ENCODE results near the gene KDM5A.
"Not testable (repeated sequence)": the region's sequence is repeated elsewhere in the genome, so short reads cannot be mapped to it uniquely, and the experiment has no call there.

Gene KDM5A

GRCh38 chr12:389142-390096 is at the start of gene KDM5A:
TSS of gene KDM5A (minus strand) at chr12:389320. CDS start at chr12:389091, 229 bp downstream.
- peaks cover 14% of the 10 kb centered on the region for H3K36me3 Mint-ChIP-seq (ENCODE audit: low read depth)

GRCh38 chr12:435737-436136 is 46.6 kb upstream of the KDM5A start:
- peaks cover 77% of the 10 kb centered on the region for H3K36me3 Mint-ChIP-seq (ENCODE audit: low read depth)
- H3K4me3 Mint-ChIP-seq; H3K4me1 Mint-ChIP-seq; DNase-seq; H3K27me3 Mint-ChIP-seq (ENCODE audit: low read depth, poor library complexity); H3K9me3 Mint-ChIP-seq; H3K27ac Mint-ChIP-seq: not testable (repeated sequence)

More at GRCh38 chr12:389142-390096, at the start of gene KDM5A:
- no peak for TF ChIP-seq CTCF (IDR thresholded peaks at IDR 0.05)
- DNase-seq = peak; percentile 89
- H3K27ac Mint-ChIP-seq = peak within 1 kb of the TSS; percentile 100
- peaks cover 4% of the 10 kb centered on the region for H3K27me3 Mint-ChIP-seq (ENCODE audit: low read depth, poor library complexity)
- H3K4me1 Mint-ChIP-seq = peaks cover 41% of the 10 kb centered on the region
- peak within 1 kb of the TSS; percentile 95 for H3K4me3 Mint-ChIP-seq
- H3K9me3 Mint-ChIP-seq = no peaks in the 10 kb centered on the region

GRCh38 chr12:422526-422925 is 33.4 kb upstream of the KDM5A start:
- peaks cover 65% of the 10 kb centered on the region for H3K36me3 Mint-ChIP-seq (ENCODE audit: low read depth)

GRCh38 chr12:418432-418831 is 29.3 kb upstream of the KDM5A start:
- no peaks in the 10 kb centered on the region for H3K27me3 Mint-ChIP-seq (ENCODE audit: low read depth, poor library complexity)
- peaks cover 60% of the 10 kb centered on the region for H3K36me3 Mint-ChIP-seq (ENCODE audit: low read depth)
- no peak for TF ChIP-seq CTCF (IDR thresholded peaks at IDR 0.05)
- no peak overlapping the region for H3K27ac Mint-ChIP-seq
- no peaks in the 10 kb centered on the region for H3K4me1 Mint-ChIP-seq
- no peak overlapping the region for H3K4me3 Mint-ChIP-seq
- DNase-seq = no peak
- H3K9me3 Mint-ChIP-seq = no peaks in the 10 kb centered on the region

More at GRCh38 chr12:422526-422925, 33.4 kb upstream of the KDM5A start:
- TF ChIP-seq CTCF (IDR thresholded peaks at IDR 0.05) = no peak
- no peak for DNase-seq
- Mint-ChIP-seq H3K27me3 (ENCODE audit: low read depth, poor library complexity) (no peaks in the 10 kb centered on the region), H3K27ac (peak overlapping the region; percentile 60), H3K4me3 (no peak overlapping the region), H3K4me1 (no peaks in the 10 kb centered on the region), H3K9me3 (no peaks in the 10 kb centered on the region)

- Mint-ChIP-seq H3K9me3 (no peaks in the 10 kb centered on the region), H3K36me3 (ENCODE audit: low read depth) (peaks cover 73% of the 10 kb centered on the region), H3K27me3 (ENCODE audit: low read depth, poor library complexity) (peaks cover 4% of the 10 kb centered on the region), H3K27ac (peak overlapping the region; percentile 0), H3K4me3 (no peak overlapping the region), H3K4me1 (no peaks in the 10 kb centered on the region)
- TF ChIP-seq CTCF (IDR thresholded peaks at IDR 0.05) = no peak
- no peak for DNase-seq
Measured at GRCh38 chr12:414859-415258, 25.7 kb upstream of the KDM5A start.

- Mint-ChIP-seq H3K27me3 (ENCODE audit: low read depth, poor library complexity) (peaks cover 18% of the 10 kb centered on the region), H3K36me3 (ENCODE audit: low read depth) (peaks cover 16% of the 10 kb centered on the region), H3K9me3 (no peaks in the 10 kb centered on the region), H3K4me1 (no peaks in the 10 kb centered on the region), H3K4me3 (no peak overlapping the region), H3K27ac (no peak overlapping the region)
- DNase-seq = peak; percentile 17
- TF ChIP-seq CTCF (IDR thresholded peaks at IDR 0.05) = peak; percentile 19
Measured at GRCh38 chr12:402029-402389, 12.9 kb upstream of the KDM5A start.
